ENCODE data around the gene SMIM38. TPM values are rescaled to one million over a fixed set of nuclear protein-coding genes. Genes with fewer than 3 reads are reported as not detected.
A peak's percentile ranks its signal among the peaks of the same experiment; 100 is the strongest.

SMIM38 gene
- total and polyA plus RNA-seq, 4 donors = 0.19 to 1.2 (median 0.59) TPM

GRCh38 chr11:69121621-69122325 lies 34.0 kb upstream of the SMIM38 start:
- DNase-seq (ENCODE audit: low read depth in 4 of 6, low spot score in 6 of 6) = no peak
- H3K27ac ChIP-seq (ENCODE audit: low read depth, low read length) = no peak overlapping the region
- peaks cover 28% of the 10 kb centered on the region for H3K4me1 ChIP-seq (ENCODE audit: control insufficient read depth, insufficient read depth, low read length)
- WGBS (ENCODE audit: insufficient coverage) = 85% methylated on average over 15 of the region's 19 CpGs
- H3K4me3 ChIP-seq (ENCODE audit: low read depth, low read length) = no peak overlapping the region
- H3K27me3 ChIP-seq (ENCODE audit: control insufficient read depth, insufficient read depth, low read length) = no peaks in the 10 kb centered on the region
- H3K9me3 ChIP-seq (ENCODE audit: control insufficient read depth, insufficient read depth, low read length) = peaks cover 2% of the 10 kb centered on the region
- H3K36me3 ChIP-seq (ENCODE audit: control insufficient read depth, insufficient read depth, low read length) = no peaks in the 10 kb centered on the region

GRCh38 chr11:69122326-69122629 lies 33.5 kb upstream of the SMIM38 start:
- Histone ChIP-seq H3K27ac (ENCODE audit: low read depth, low read length) (peak overlapping the region; percentile 10), H3K9me3 (ENCODE audit: control insufficient read depth, insufficient read depth, low read length) (peaks cover 2% of the 10 kb centered on the region), H3K27me3 (ENCODE audit: control insufficient read depth, insufficient read depth, low read length) (no peaks in the 10 kb centered on the region), H3K36me3 (ENCODE audit: control insufficient read depth, insufficient read depth, low read length) (no peaks in the 10 kb centered on the region), H3K4me1 (ENCODE audit: control insufficient read depth, insufficient read depth, low read length) (peaks cover 32% of the 10 kb centered on the region), H3K4me3 (ENCODE audit: low read depth, low read length) (no peak overlapping the region)
- DNase-seq (ENCODE audit: low read depth in 4 of 6, low spot score in 6 of 6) = no peak
- 93% methylated on average over 9 of the region's 9 CpGs for WGBS (ENCODE audit: insufficient coverage)

GRCh38 chr11:69122630-69123431 lies 32.9 kb upstream of the SMIM38 start:
- Histone ChIP-seq H3K27me3 (ENCODE audit: control insufficient read depth, insufficient read depth, low read length) (no peaks in the 10 kb centered on the region), H3K27ac (ENCODE audit: low read depth, low read length) (peak overlapping the region; percentile 10), H3K36me3 (ENCODE audit: control insufficient read depth, insufficient read depth, low read length) (no peaks in the 10 kb centered on the region), H3K4me3 (ENCODE audit: low read depth, low read length) (no peak overlapping the region), H3K4me1 (ENCODE audit: control insufficient read depth, insufficient read depth, low read length) (peaks cover 34% of the 10 kb centered on the region), H3K9me3 (ENCODE audit: control insufficient read depth, insufficient read depth, low read length) (peaks cover 2% of the 10 kb centered on the region)
- DNase-seq (ENCODE audit: low read depth in 4 of 6, low spot score in 6 of 6) = peak in 2 of 6 donors; percentile 10 to 38
- WGBS (ENCODE audit: insufficient coverage) = 28% methylated on average over 26 of the region's 27 CpGs

GRCh38 chr11:69123593-69124545 lies 31.9 kb upstream of the SMIM38 start:
- H3K4me3 ChIP-seq (ENCODE audit: low read depth, low read length) = no peak overlapping the region
- H3K27ac ChIP-seq (ENCODE audit: low read depth, low read length) = no peak overlapping the region
- H3K27me3 ChIP-seq (ENCODE audit: control insufficient read depth, insufficient read depth, low read length) = no peaks in the 10 kb centered on the region
- no peak for DNase-seq (ENCODE audit: low read depth in 4 of 6, low spot score in 6 of 6)
- 78% methylated on average over 20 of the region's 27 CpGs for WGBS (ENCODE audit: insufficient coverage)
- H3K4me1 ChIP-seq (ENCODE audit: control insufficient read depth, insufficient read depth, low read length) = peaks cover 34% of the 10 kb centered on the region
- peaks cover 2% of the 10 kb centered on the region for H3K9me3 ChIP-seq (ENCODE audit: control insufficient read depth, insufficient read depth, low read length)
- no peaks in the 10 kb centered on the region for H3K36me3 ChIP-seq (ENCODE audit: control insufficient read depth, insufficient read depth, low read length)

- no peak for DNase-seq (ENCODE audit: low read depth in 4 of 6, low spot score in 6 of 6)
- WGBS (ENCODE audit: insufficient coverage) = 55% methylated on average over 1 of the region's 3 CpGs
- peaks cover 38% of the 10 kb centered on the region for H3K4me1 ChIP-seq (ENCODE audit: control insufficient read depth, insufficient read depth, low read length)
- no peaks in the 10 kb centered on the region for H3K27me3 ChIP-seq (ENCODE audit: control insufficient read depth, insufficient read depth, low read length)
- H3K4me3 ChIP-seq (ENCODE audit: low read depth, low read length) = no peak overlapping the region
- H3K9me3 ChIP-seq (ENCODE audit: control insufficient read depth, insufficient read depth, low read length) = peaks cover 2% of the 10 kb centered on the region
- no peaks in the 10 kb centered on the region for H3K36me3 ChIP-seq (ENCODE audit: control insufficient read depth, insufficient read depth, low read length)
- H3K27ac ChIP-seq (ENCODE audit: low read depth, low read length) = no peak overlapping the region
Observed at GRCh38 chr11:69125861-69126260, 29.9 kb upstream of the SMIM38 start.

GRCh38 chr11:69126286-69126685 lies 29.4 kb upstream of the SMIM38 start:
- Histone ChIP-seq H3K4me1 (ENCODE audit: control insufficient read depth, insufficient read depth, low read length) (peaks cover 43% of the 10 kb centered on the region), H3K9me3 (ENCODE audit: control insufficient read depth, insufficient read depth, low read length) (peaks cover 2% of the 10 kb centered on the region), H3K4me3 (ENCODE audit: low read depth, low read length) (no peak overlapping the region), H3K27me3 (ENCODE audit: control insufficient read depth, insufficient read depth, low read length) (no peaks in the 10 kb centered on the region), H3K27ac (ENCODE audit: low read depth, low read length) (no peak overlapping the region), H3K36me3 (ENCODE audit: control insufficient read depth, insufficient read depth, low read length) (no peaks in the 10 kb centered on the region)
- WGBS (ENCODE audit: insufficient coverage) = 84% methylated on average over 8 of the region's 12 CpGs
- no peak for DNase-seq (ENCODE audit: low read depth in 4 of 6, low spot score in 6 of 6)

GRCh38 chr11:69127081-69127850 lies 28.5 kb upstream of the SMIM38 start:
- Histone ChIP-seq H3K27me3 (ENCODE audit: control insufficient read depth, insufficient read depth, low read length) (no peaks in the 10 kb centered on the region), H3K36me3 (ENCODE audit: control insufficient read depth, insufficient read depth, low read length) (no peaks in the 10 kb centered on the region), H3K4me1 (ENCODE audit: control insufficient read depth, insufficient read depth, low read length) (peaks cover 52% of the 10 kb centered on the region), H3K9me3 (ENCODE audit: control insufficient read depth, insufficient read depth, low read length) (peaks cover 2% of the 10 kb centered on the region), H3K4me3 (ENCODE audit: low read depth, low read length) (no peak overlapping the region), H3K27ac (ENCODE audit: low read depth, low read length) (no peak overlapping the region)
- 47% methylated on average over 8 of the region's 26 CpGs for WGBS (ENCODE audit: insufficient coverage)
- DNase-seq (ENCODE audit: low read depth in 4 of 6, low spot score in 6 of 6) = peak in 3 of 6 donors; percentile 33 to 76 (median 60)

- Histone ChIP-seq H3K4me3 (ENCODE audit: low read depth, low read length) (no peak overlapping the region), H3K9me3 (ENCODE audit: control insufficient read depth, insufficient read depth, low read length) (peaks cover 2% of the 10 kb centered on the region), H3K36me3 (ENCODE audit: control insufficient read depth, insufficient read depth, low read length) (no peaks in the 10 kb centered on the region), H3K27ac (ENCODE audit: low read depth, low read length) (no peak overlapping the region), H3K4me1 (ENCODE audit: control insufficient read depth, insufficient read depth, low read length) (peaks cover 45% of the 10 kb centered on the region), H3K27me3 (ENCODE audit: control insufficient read depth, insufficient read depth, low read length) (no peaks in the 10 kb centered on the region)
- no CpG with 5 or more reads among the region's 1 CpG for WGBS (ENCODE audit: insufficient coverage)
- DNase-seq (ENCODE audit: low read depth in 4 of 6, low spot score in 6 of 6) = no peak
Observed at GRCh38 chr11:69127884-69128283, 27.9 kb upstream of the SMIM38 start.

GRCh38 chr11:69129053-69129452 lies 26.7 kb upstream of the SMIM38 start:
- no peak for DNase-seq (ENCODE audit: low read depth in 4 of 6, low spot score in 6 of 6)
- Histone ChIP-seq H3K27ac (ENCODE audit: low read depth, low read length) (no peak overlapping the region), H3K4me3 (ENCODE audit: low read depth, low read length) (no peak overlapping the region), H3K36me3 (ENCODE audit: control insufficient read depth, insufficient read depth, low read length) (no peaks in the 10 kb centered on the region), H3K27me3 (ENCODE audit: control insufficient read depth, insufficient read depth, low read length) (no peaks in the 10 kb centered on the region), H3K9me3 (ENCODE audit: control insufficient read depth, insufficient read depth, low read length) (peaks cover 4% of the 10 kb centered on the region), H3K4me1 (ENCODE audit: control insufficient read depth, insufficient read depth, low read length) (peaks cover 34% of the 10 kb centered on the region)
- WGBS (ENCODE audit: insufficient coverage) = 100% methylated on average over 1 of the region's 2 CpGs

All from spinal cord (tissue), 10 donors.